ENCODE data around the gene LRP2BP. TPM values are rescaled to one million over a fixed set of nuclear protein-coding genes. Genes with fewer than 3 reads are reported as not detected.
"Not testable (repeated sequence)": the region's sequence is repeated elsewhere in the genome, so short reads cannot be mapped to it uniquely, and the experiment has no call there.

The LRP2BP gene
- total RNA-seq, 1 experiment from 2014 or later, result 0.26 TPM

GRCh38 chr4:185362570-185362969, 33.2 kb downstream of the LRP2BP start:
- H3K27ac ChIP-seq (ENCODE audit: low read length); H3K4me1 ChIP-seq (ENCODE audit: low read length); H2AFZ ChIP-seq (ENCODE audit: low read length); H3K9me2 ChIP-seq (replicated peaks; ENCODE audit: insufficient read depth, low read length); H3K79me2 ChIP-seq (ENCODE audit: low read length); DNase-seq; H3K36me3 ChIP-seq (ENCODE audit: insufficient read depth, low read length); H3K27me3 ChIP-seq (ENCODE audit: low read length); H4K20me1 ChIP-seq (ENCODE audit: insufficient read depth, low read depth, low read length); H3K9me3 ChIP-seq (ENCODE audit: low read length); H3K4me2 ChIP-seq (ENCODE audit: low read depth, low read length, poor library complexity, severe bottlenecking); H3K4me3 ChIP-seq (ENCODE audit: low read length); H3K9ac ChIP-seq (ENCODE audit: low read length): not testable (repeated sequence)

- H3K4me2 ChIP-seq (ENCODE audit: low read depth, low read length, poor library complexity, severe bottlenecking), result no peak overlapping the region
- no peak for DNase-seq
- no peaks in the 10 kb centered on the region for H3K9me2 ChIP-seq (replicated peaks; ENCODE audit: insufficient read depth, low read length)
- H3K36me3 ChIP-seq (ENCODE audit: insufficient read depth, low read length), result 0 out of 2 replicates have a peak, but pooled peaks cover 2% of the 10 kb centered on the region
- no peaks in the 10 kb centered on the region for H4K20me1 ChIP-seq (ENCODE audit: insufficient read depth, low read depth, low read length)
- H2AFZ ChIP-seq (ENCODE audit: low read length), result no peak overlapping the region
- no peak overlapping the region for H3K4me3 ChIP-seq (ENCODE audit: low read length)
- no peaks in the 10 kb centered on the region for H3K79me2 ChIP-seq (ENCODE audit: low read length)
- H3K27me3 ChIP-seq (ENCODE audit: low read length), result no peaks in the 10 kb centered on the region
- H3K9me3 ChIP-seq (ENCODE audit: low read length), result no peaks in the 10 kb centered on the region
- no peak overlapping the region for H3K27ac ChIP-seq (ENCODE audit: low read length)
- no peak overlapping the region for H3K9ac ChIP-seq (ENCODE audit: low read length)
- no peaks in the 10 kb centered on the region for H3K4me1 ChIP-seq (ENCODE audit: low read length)
Measured at GRCh38 chr4:185361872-185362271, 33.9 kb downstream of the LRP2BP start.

- Histone ChIP-seq H3K9ac (ENCODE audit: low read length) (no peak overlapping the region), H3K4me1 (ENCODE audit: low read length) (no peaks in the 10 kb centered on the region), H3K4me3 (ENCODE audit: low read length) (no peak overlapping the region), H3K9me2 (replicated peaks; ENCODE audit: insufficient read depth, low read length) (no peaks in the 10 kb centered on the region), H3K36me3 (ENCODE audit: insufficient read depth, low read length) (0 out of 2 replicates have a peak, but pooled peaks cover 2% of the 10 kb centered on the region), H3K4me2 (ENCODE audit: low read depth, low read length, poor library complexity, severe bottlenecking) (no peak overlapping the region), H3K27ac (ENCODE audit: low read length) (no peak overlapping the region), H3K27me3 (ENCODE audit: low read length) (no peaks in the 10 kb centered on the region), H4K20me1 (ENCODE audit: insufficient read depth, low read depth, low read length) (no peaks in the 10 kb centered on the region), H3K79me2 (ENCODE audit: low read length) (no peaks in the 10 kb centered on the region), H2AFZ (ENCODE audit: low read length) (no peak overlapping the region), H3K9me3 (ENCODE audit: low read length) (no peaks in the 10 kb centered on the region)
- DNase-seq, result no peak
Measured at GRCh38 chr4:185359767-185360446, 35.8 kb downstream of the LRP2BP start.

- Histone ChIP-seq H3K4me1 (ENCODE audit: low read length) (no peaks in the 10 kb centered on the region), H3K27me3 (ENCODE audit: low read length) (no peaks in the 10 kb centered on the region), H3K4me2 (ENCODE audit: low read depth, low read length, poor library complexity, severe bottlenecking) (no peak overlapping the region), H3K36me3 (ENCODE audit: insufficient read depth, low read length) (0 out of 2 replicates have a peak, but pooled peaks cover 2% of the 10 kb centered on the region), H3K9me3 (ENCODE audit: low read length) (no peaks in the 10 kb centered on the region), H3K27ac (ENCODE audit: low read length) (no peak overlapping the region), H3K4me3 (ENCODE audit: low read length) (no peak overlapping the region), H4K20me1 (ENCODE audit: insufficient read depth, low read depth, low read length) (no peaks in the 10 kb centered on the region), H3K9me2 (replicated peaks; ENCODE audit: insufficient read depth, low read length) (no peaks in the 10 kb centered on the region), H3K9ac (ENCODE audit: low read length) (no peak overlapping the region), H2AFZ (ENCODE audit: low read length) (no peak overlapping the region), H3K79me2 (ENCODE audit: low read length) (no peaks in the 10 kb centered on the region)
- no peak for DNase-seq
Measured at GRCh38 chr4:185358959-185359358, 36.8 kb downstream of the LRP2BP start.

GRCh38 chr4:185358514-185358913, 37.2 kb downstream of the LRP2BP start:
- no peak for DNase-seq
- H3K4me2 ChIP-seq (ENCODE audit: low read depth, low read length, poor library complexity, severe bottlenecking), result no peak overlapping the region
- no peak overlapping the region for H3K9ac ChIP-seq (ENCODE audit: low read length)

GRCh38 chr4:185357733-185358440, 37.8 kb downstream of the LRP2BP start:
- Histone ChIP-seq H3K27ac (ENCODE audit: low read length) (no peak overlapping the region), H3K9me2 (replicated peaks; ENCODE audit: insufficient read depth, low read length) (no peaks in the 10 kb centered on the region), H3K4me3 (ENCODE audit: low read length) (no peak overlapping the region), H3K4me2 (ENCODE audit: low read depth, low read length, poor library complexity, severe bottlenecking) (no peak overlapping the region), H3K4me1 (ENCODE audit: low read length) (no peaks in the 10 kb centered on the region), H3K79me2 (ENCODE audit: low read length) (no peaks in the 10 kb centered on the region), H3K9ac (ENCODE audit: low read length) (no peak overlapping the region), H3K27me3 (ENCODE audit: low read length) (no peaks in the 10 kb centered on the region), H4K20me1 (ENCODE audit: insufficient read depth, low read depth, low read length) (no peaks in the 10 kb centered on the region), H3K9me3 (ENCODE audit: low read length) (no peaks in the 10 kb centered on the region), H3K36me3 (ENCODE audit: insufficient read depth, low read length) (0 out of 2 replicates have a peak, but pooled peaks cover 2% of the 10 kb centered on the region), H2AFZ (ENCODE audit: low read length) (no peak overlapping the region)
- DNase-seq, result no peak

More at GRCh38 chr4:185358514-185358913, 37.2 kb downstream of the LRP2BP start:
- Histone ChIP-seq H3K27ac (ENCODE audit: low read length) (no peak overlapping the region), H3K4me3 (ENCODE audit: low read length) (no peak overlapping the region), H3K79me2 (ENCODE audit: low read length) (no peaks in the 10 kb centered on the region), H3K9me2 (replicated peaks; ENCODE audit: insufficient read depth, low read length) (no peaks in the 10 kb centered on the region), H4K20me1 (ENCODE audit: insufficient read depth, low read depth, low read length) (no peaks in the 10 kb centered on the region), H2AFZ (ENCODE audit: low read length) (no peak overlapping the region), H3K9me3 (ENCODE audit: low read length) (no peaks in the 10 kb centered on the region), H3K36me3 (ENCODE audit: insufficient read depth, low read length) (0 out of 2 replicates have a peak, but pooled peaks cover 2% of the 10 kb centered on the region), H3K27me3 (ENCODE audit: low read length) (no peaks in the 10 kb centered on the region), H3K4me1 (ENCODE audit: low read length) (no peaks in the 10 kb centered on the region)

GRCh38 chr4:185357211-185357610, 38.5 kb downstream of the LRP2BP start:
- Histone ChIP-seq H3K36me3 (ENCODE audit: insufficient read depth, low read length) (0 out of 2 replicates have a peak, but pooled peaks cover 2% of the 10 kb centered on the region), H3K27ac (ENCODE audit: low read length) (no peak overlapping the region), H3K79me2 (ENCODE audit: low read length) (no peaks in the 10 kb centered on the region)

GRCh38 chr4:185352741-185353140, 43.0 kb downstream of the LRP2BP start:
- no peak overlapping the region for H3K27ac ChIP-seq (ENCODE audit: low read length)

More at GRCh38 chr4:185357211-185357610, 38.5 kb downstream of the LRP2BP start:
- Histone ChIP-seq H3K9me2 (replicated peaks; ENCODE audit: insufficient read depth, low read length) (no peaks in the 10 kb centered on the region), H3K9me3 (ENCODE audit: low read length) (no peaks in the 10 kb centered on the region), H3K4me1 (ENCODE audit: low read length) (no peaks in the 10 kb centered on the region), H3K4me3 (ENCODE audit: low read length) (no peak overlapping the region), H2AFZ (ENCODE audit: low read length) (no peak overlapping the region), H3K9ac (ENCODE audit: low read length) (no peak overlapping the region), H3K4me2 (ENCODE audit: low read depth, low read length, poor library complexity, severe bottlenecking) (no peak overlapping the region), H3K27me3 (ENCODE audit: low read length) (no peaks in the 10 kb centered on the region), H4K20me1 (ENCODE audit: insufficient read depth, low read depth, low read length) (no peaks in the 10 kb centered on the region)
- no peak for DNase-seq

More at GRCh38 chr4:185352741-185353140, 43.0 kb downstream of the LRP2BP start:
- no peak overlapping the region for H3K4me2 ChIP-seq (ENCODE audit: low read depth, low read length, poor library complexity, severe bottlenecking)
- no peak overlapping the region for H3K9ac ChIP-seq (ENCODE audit: low read length)
- H3K9me3 ChIP-seq (ENCODE audit: low read length), result no peaks in the 10 kb centered on the region
- DNase-seq, result no peak
- no peaks in the 10 kb centered on the region for H3K27me3 ChIP-seq (ENCODE audit: low read length)
- no peak overlapping the region for H2AFZ ChIP-seq (ENCODE audit: low read length)
- no peak overlapping the region for H3K4me3 ChIP-seq (ENCODE audit: low read length)
- H3K4me1 ChIP-seq (ENCODE audit: low read length), result no peaks in the 10 kb centered on the region
- H4K20me1 ChIP-seq (ENCODE audit: insufficient read depth, low read depth, low read length), result no peaks in the 10 kb centered on the region
- no peaks in the 10 kb centered on the region for H3K9me2 ChIP-seq (replicated peaks; ENCODE audit: insufficient read depth, low read length)
- H3K36me3 ChIP-seq (ENCODE audit: insufficient read depth, low read length), result no peaks in the 10 kb centered on the region
- H3K79me2 ChIP-seq (ENCODE audit: low read length), result no peaks in the 10 kb centered on the region
